ENCODE measurements around the gene MCCC2.

DNA sequence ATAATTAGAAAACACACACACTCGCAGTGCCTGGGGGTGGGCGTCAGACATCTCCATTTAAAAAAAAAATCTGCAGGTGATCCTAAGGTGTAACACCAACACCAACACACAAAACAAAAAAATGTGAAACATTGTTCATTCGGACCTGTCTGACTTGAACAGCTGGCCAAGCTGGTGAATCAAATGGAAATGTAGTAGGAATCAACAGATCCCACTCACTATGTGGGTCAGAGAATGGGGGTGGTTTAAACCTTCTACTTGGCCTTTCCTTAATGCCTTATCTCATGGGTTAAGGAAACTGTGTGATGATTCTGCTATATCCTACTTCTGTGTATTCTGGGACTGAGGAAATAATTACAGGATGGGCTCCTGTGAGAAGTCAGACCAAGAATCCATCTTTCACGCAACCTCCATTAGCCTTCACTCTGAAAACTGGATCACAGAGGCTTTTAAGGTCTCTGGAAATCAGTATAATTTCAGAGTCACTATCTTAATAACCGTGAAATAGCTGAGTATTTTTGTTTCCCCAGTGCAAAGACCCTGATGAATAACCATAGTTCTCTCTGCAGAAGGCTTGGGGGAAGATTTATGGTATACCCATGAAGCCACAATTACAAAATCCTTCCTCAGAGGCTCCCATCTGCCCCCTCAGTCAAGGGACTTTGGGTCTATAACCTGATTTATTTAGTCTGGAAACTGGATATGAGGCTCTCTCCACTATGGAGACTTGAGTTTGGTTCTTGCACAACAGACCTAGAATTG is 17.2 kb upstream of the MCCC2 start:
- no peak for TF ChIP-seq CTCF (conservative IDR thresholded peaks at IDR 0.05; ENCODE audit: low read depth, low read length)
- no peak for TF ChIP-seq EZH2 (IDR thresholded peaks at IDR 0.05; ENCODE audit: borderline replicate concordance, low read depth, low read length, poor library complexity, severe bottlenecking)

All from A673 (cell line).